ENCODE data around the gene PLA2G4B. TPM values are rescaled to one million over a fixed set of nuclear protein-coding genes. Genes with fewer than 3 reads are reported as not detected.

Gene PLA2G4B
- total RNA-seq, 1 experiment from 2014 or later = 3.7 TPM

DNA sequence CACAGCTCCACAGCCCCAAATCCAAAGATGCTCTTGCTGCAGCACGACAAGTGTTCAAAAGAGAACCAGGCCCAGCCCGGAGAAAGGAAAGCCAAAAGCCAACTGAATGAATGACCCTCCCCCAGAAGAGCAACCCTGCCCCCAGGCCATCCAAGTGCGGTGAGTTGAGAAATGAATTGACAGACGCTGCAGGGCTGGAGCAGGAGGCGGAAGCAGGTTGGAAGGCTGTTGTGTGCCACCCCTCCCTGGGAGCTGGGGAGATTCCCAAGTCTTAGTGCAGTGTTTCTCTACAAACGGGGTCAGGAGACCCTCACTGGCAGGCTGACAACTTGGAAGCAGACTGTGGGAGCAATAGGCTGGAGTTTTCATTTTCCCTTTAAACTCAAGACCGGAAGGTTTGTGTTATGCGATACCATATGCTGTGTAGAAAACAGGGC, 58.7 kb downstream of the PLA2G4B start:
- Histone ChIP-seq H3K4ac (ENCODE audit: low read depth, low read length) (no peak overlapping the region), H3K4me2 (ENCODE audit: insufficient read depth, insufficient read length, low read length) (no peak overlapping the region), H2BK15ac (ENCODE audit: low read depth, low read length) (no peak overlapping the region), H3T11ph (ENCODE audit: low read length) (no peak overlapping the region), H3K18ac (ENCODE audit: insufficient read length, low read depth, low read length) (no peak overlapping the region), H3K23me2 (ENCODE audit: insufficient read length, low read depth, low read length, poor library complexity, severe bottlenecking) (no peaks in the 10 kb centered on the region), H2AK5ac (ENCODE audit: insufficient read length, low read length) (no peak overlapping the region), H3K27me3 (ENCODE audit: insufficient read depth, low read length) (no peaks in the 10 kb centered on the region), H3K56ac (ENCODE audit: insufficient read length, low read depth, low read length) (no peak overlapping the region), H2BK12ac (ENCODE audit: insufficient read length, low read depth, low read length) (no peak overlapping the region), H3K79me1 (ENCODE audit: insufficient read depth, low read depth, low read length, poor library complexity, severe bottlenecking) (no peaks in the 10 kb centered on the region), H3K9ac (ENCODE audit: extremely low read depth, insufficient read length, low read length) (no peak overlapping the region), H3K14ac (ENCODE audit: insufficient read depth, low read length) (no peak overlapping the region), H2BK5ac (ENCODE audit: insufficient read length, low read length) (no peak overlapping the region), H3K4me1 (ENCODE audit: insufficient read depth, low read length) (no peaks in the 10 kb centered on the region), H3K79me2 (ENCODE audit: insufficient read depth, low read length) (no peaks in the 10 kb centered on the region), H4K91ac (ENCODE audit: insufficient read length, low read depth, low read length) (no peak overlapping the region), H3K23ac (ENCODE audit: insufficient read length, low read depth, low read length) (no peak overlapping the region), H2AFZ (ENCODE audit: low read length) (no peak overlapping the region), H4K8ac (replicated peaks; ENCODE audit: insufficient read length, low read depth, low read length) (no peak overlapping the region), H4K20me1 (ENCODE audit: control insufficient read depth, insufficient read depth, insufficient read length) (no peaks in the 10 kb centered on the region), H3K9me3 (ENCODE audit: control insufficient read depth, low read depth, low read length) (no peaks in the 10 kb centered on the region), H2BK120ac (ENCODE audit: low read depth, low read length, poor library complexity, severe bottlenecking) (no peak overlapping the region), H3K27ac (ENCODE audit: insufficient read length, low read depth, low read length) (no peak overlapping the region), H2BK20ac (ENCODE audit: low read depth, low read length, poor library complexity, severe bottlenecking) (no peak overlapping the region), H4K5ac (ENCODE audit: insufficient read length, low read depth, low read length) (no peak overlapping the region)
- H3K36me3 Mint-ChIP-seq (ENCODE audit: insufficient read depth in 1 of 3, low read depth in 3 of 3) = peaks cover 8 to 39% (median 23%) of the 10 kb centered on the region in 3 experiments
- H3K27ac Mint-ChIP-seq = peak overlapping the region in 2 of 3 experiments; percentile 12 to 70; a peak in 1 of 7 replicates
- TF ChIP-seq, protein P1, sequence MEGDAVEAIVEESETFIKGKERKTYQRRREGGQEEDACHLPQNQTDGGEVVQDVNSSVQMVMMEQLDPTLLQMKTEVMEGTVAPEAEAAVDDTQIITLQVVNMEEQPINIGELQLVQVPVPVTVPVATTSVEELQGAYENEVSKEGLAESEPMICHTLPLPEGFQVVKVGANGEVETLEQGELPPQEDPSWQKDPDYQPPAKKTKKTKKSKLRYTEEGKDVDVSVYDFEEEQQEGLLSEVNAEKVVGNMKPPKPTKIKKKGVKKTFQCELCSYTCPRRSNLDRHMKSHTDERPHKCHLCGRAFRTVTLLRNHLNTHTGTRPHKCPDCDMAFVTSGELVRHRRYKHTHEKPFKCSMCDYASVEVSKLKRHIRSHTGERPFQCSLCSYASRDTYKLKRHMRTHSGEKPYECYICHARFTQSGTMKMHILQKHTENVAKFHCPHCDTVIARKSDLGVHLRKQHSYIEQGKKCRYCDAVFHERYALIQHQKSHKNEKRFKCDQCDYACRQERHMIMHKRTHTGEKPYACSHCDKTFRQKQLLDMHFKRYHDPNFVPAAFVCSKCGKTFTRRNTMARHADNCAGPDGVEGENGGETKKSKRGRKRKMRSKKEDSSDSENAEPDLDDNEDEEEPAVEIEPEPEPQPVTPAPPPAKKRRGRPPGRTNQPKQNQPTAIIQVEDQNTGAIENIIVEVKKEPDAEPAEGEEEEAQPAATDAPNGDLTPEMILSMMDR (conservative IDR thresholded peaks at IDR 0.05) = no peak
- peaks cover 0 to 5% of the 10 kb centered on the region in 2 experiments; a peak in 2 of 4 replicates for H3K4me1 Mint-ChIP-seq
- no peak for DNase-seq
- H3K9me3 Mint-ChIP-seq = no peaks in the 10 kb centered on the region; a peak in 1 of 5 replicates
- H3K27me3 Mint-ChIP-seq (ENCODE audit: low read depth) = no peaks in the 10 kb centered on the region
- H3K4me3 Mint-ChIP-seq = no peak overlapping the region
- no CpG with 5 or more reads among the region's 8 CpGs for WGBS (ENCODE audit: extremely low coverage, insufficient read length, low lambda C conversion rate)

Small RNA genes lying within 50 kb of the gene (microRNA-seq; reads per million reads assigned to microRNA genes)
- not detected for gene MIR4310 (ENCODE audit: borderline microRNAs expressed)

Other genes starting within 250 kb of the PLA2G4B start
- gene MGA, start 178.4 kb upstream of the PLA2G4B start, total RNA-seq (2021) = 57.3 and 62.7 TPM in 2 replicates
- gene MAPKBP1, start 64.4 kb upstream of the PLA2G4B start, total RNA-seq (2021) = 10.0 and 13.7 TPM in 2 replicates
- gene JMJD7, start 10.8 kb upstream of the PLA2G4B start, total RNA-seq (2021) = 13.3 and 14.3 TPM in 2 replicates
- 0.90 and 0.97 TPM in 2 replicates for gene SPTBN5, start 55.2 kb downstream of the PLA2G4B start, total RNA-seq (2021)
- 22.9 and 24.2 TPM in 2 replicates for gene EHD4, start 133.7 kb downstream of the PLA2G4B start, total RNA-seq (2021)
- not detected in 2 replicates for gene PLA2G4E, start 182.2 kb downstream of the PLA2G4B start, total RNA-seq (2021)